Epithelial cell of proximal tubule (primary cell): ENCODE measurements around the gene PIK3CA. TPM values are rescaled to one million over a fixed set of nuclear protein-coding genes. Genes with fewer than 3 reads are reported as not detected.
A peak's percentile ranks its signal among the peaks of the same experiment; 100 is the strongest.
"Not testable (repeated sequence)": the region's sequence is repeated elsewhere in the genome, so short reads cannot be mapped to it uniquely, and the experiment has no call there.

Experiments used
- DNase-seq: peaks from one replicate; pipeline ENCODE4 v3.0.0-alpha.2; 2011; ENCODE audit warnings: low read depth
- H3K4me3 ChIP-seq: 2 replicates; pipeline ENCODE4 v1.5.1; 2011; ENCODE audit warnings: low read depth, mild to moderate bottlenecking, low read length
- total RNA-seq: library from RNA; depleted of rRNA; stranded (reverse); fragments of >200 nt; gene quantifications from 2 replicates; pipeline ENCODE4 v1.2.3, GENCODE V29; 2015
- TF ChIP-seq, protein P1 (sequence below): conservative IDR thresholded peaks from 2 replicates; pipeline ENCODE4 v1.5.1; 2012; ENCODE audit warnings: low read depth, mild to moderate bottlenecking, low read length

The PIK3CA gene
- total RNA-seq, 1 donor from 2014 or later: 11.7 TPM

DNA sequence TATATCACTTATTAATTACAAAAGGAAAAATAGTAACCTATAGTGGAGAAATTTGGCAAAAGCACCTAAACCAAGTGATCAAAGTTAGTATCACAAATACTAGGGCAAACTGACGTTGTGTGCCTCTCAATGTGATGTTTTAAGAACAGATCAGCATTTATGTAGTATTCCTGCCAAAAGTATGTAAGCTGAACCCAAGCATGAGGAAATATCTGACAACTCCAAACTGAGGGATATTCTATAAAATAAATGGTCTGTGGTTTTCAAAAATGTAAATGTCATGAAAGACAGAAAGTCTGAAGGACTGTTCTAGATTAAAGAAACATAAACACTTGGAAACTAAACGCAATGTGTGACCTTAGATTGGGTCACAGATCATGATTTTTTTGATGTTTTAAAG, 34.3 kb upstream of the PIK3CA start:
- TF ChIP-seq, protein P1, sequence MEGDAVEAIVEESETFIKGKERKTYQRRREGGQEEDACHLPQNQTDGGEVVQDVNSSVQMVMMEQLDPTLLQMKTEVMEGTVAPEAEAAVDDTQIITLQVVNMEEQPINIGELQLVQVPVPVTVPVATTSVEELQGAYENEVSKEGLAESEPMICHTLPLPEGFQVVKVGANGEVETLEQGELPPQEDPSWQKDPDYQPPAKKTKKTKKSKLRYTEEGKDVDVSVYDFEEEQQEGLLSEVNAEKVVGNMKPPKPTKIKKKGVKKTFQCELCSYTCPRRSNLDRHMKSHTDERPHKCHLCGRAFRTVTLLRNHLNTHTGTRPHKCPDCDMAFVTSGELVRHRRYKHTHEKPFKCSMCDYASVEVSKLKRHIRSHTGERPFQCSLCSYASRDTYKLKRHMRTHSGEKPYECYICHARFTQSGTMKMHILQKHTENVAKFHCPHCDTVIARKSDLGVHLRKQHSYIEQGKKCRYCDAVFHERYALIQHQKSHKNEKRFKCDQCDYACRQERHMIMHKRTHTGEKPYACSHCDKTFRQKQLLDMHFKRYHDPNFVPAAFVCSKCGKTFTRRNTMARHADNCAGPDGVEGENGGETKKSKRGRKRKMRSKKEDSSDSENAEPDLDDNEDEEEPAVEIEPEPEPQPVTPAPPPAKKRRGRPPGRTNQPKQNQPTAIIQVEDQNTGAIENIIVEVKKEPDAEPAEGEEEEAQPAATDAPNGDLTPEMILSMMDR: no peak
- DNase-seq: no peak

GRCh38 chr3:179115444-179115843, 32.7 kb upstream of the PIK3CA start:
- not testable (repeated sequence) for DNase-seq, H3K4me3 ChIP-seq

More for the DNA sequence above, 34.3 kb upstream of the PIK3CA start:
- no peak overlapping the region for H3K4me3 ChIP-seq

DNA sequence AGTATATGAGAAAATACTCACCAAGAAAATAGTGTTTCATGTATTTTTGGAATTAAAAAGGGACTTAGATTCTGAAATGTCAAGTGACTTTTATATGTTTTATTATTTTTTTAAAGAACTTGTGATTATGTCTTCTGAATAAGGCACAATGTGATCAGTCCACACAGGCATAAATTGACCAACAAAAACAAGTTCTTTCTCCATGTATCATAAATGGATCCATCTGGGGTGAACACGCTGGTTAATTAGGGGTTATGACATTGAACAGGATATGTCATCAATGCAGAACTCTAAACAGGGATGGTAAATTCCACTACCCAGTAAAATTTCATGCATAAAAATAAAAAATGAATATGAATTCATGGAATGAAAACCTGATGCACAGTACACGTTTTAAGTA, 31.3 kb upstream of the PIK3CA start:
- no peak for DNase-seq
- no peak overlapping the region for H3K4me3 ChIP-seq
- TF ChIP-seq, protein P1: no peak

- DNase-seq, H3K4me3 ChIP-seq: not testable (repeated sequence)
These were observed 15.8 kb upstream of the PIK3CA start for GRCh38 chr3:179132191-179132890.

DNA sequence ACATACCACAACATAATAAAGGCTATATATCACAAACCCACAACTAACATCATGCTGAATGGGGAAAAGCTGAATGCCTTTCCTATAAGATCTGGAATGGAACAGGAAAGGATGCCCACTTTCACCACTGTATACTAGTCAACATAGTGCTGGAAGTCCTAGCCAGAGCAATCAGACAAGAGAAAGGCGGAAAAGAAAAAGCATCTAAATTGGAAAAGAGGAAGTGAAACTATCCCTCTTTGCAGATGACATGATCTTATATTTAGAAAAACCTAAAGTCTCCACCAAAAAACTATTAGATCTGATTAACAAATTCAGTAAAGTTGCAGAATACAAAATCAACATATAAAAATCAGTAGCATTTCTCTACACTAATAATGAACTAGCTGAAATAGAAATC, 14.6 kb upstream of the PIK3CA start:
- no peak for DNase-seq
- TF ChIP-seq, protein P1: no peak
- H3K4me3 ChIP-seq: no peak overlapping the region

DNA sequence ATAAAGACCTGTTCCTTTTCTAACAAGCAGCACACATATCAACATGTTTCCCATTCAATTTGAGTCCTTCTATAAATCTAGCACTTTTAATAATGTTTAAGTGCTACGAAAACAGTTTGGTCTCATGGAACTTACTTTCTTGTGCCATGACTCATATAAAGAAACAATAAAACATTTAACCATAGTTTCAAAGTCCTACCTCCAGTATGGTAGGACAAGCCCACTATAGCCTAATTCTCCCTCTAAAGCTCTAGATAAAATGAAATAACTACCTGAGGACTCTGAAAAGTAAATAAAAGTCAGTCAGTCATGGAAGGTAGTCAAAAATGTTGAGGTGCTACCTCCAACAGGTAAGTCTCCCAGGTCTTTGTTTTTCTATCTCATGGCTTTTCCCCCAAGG, 12.0 kb upstream of the PIK3CA start:
- TF ChIP-seq, protein P1: no peak
- DNase-seq: no peak
- no peak overlapping the region for H3K4me3 ChIP-seq

- DNase-seq: no peak
- TF ChIP-seq, protein P1: no peak
- no peak overlapping the region for H3K4me3 ChIP-seq
These were observed 6.3 kb upstream of the PIK3CA start for GRCh38 chr3:179141890-179142289.

DNA sequence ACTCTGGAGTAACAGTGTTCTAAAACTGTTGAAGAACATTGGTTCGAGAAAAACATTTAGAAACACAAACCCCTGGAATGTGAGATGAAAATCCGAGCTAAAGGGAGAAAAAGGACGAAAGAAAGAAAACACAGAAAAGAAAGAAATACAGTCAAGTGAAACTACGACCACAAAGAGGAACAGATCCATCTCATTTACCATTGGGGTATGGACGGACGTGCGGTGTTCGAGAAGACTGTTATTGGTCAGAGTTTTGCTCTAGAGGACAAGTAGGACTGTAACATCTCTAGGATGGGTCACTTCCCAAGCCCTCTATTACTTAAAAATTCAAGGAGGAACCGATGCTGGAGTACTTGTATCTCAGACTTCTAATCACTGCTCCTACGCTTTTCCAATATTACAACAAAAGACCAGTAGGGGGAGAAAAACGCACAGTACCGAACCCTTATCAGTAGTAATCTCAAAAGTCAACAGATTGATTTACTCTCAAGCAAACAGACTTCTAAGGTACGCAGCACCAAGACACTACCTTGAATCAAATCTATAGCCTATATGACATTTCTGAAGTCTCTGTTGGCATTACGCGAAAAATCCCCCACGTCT, 1.1 kb upstream of the PIK3CA start:
- TF ChIP-seq, protein P1: peak; percentile 67
- DNase-seq: peak; percentile 58

More for the DNA sequence above, 1.1 kb upstream of the PIK3CA start:
- H3K4me3 ChIP-seq: peak overlapping the region; percentile 86
